D721Med (cell line): Measurements from ENCODE around the gene CCDC170.

ENCODE experiments used
- DNase-seq: peaks from one replicate; pipeline ENCODE4 v3.0.0; 2011; ENCODE audit warnings: low spot score; ENCODE audit not compliant: insufficient read length
- FAIRE-seq: peaks from 2 replicates; lab custom pipeline; 2011; peaks lifted over from hg19 to GRCh38; lab: Jason Lieb, UNC
- TF ChIP-seq, protein P1 (sequence below): IDR thresholded peaks from 2 replicates; pipeline ENCODE4 v1.5.1; 2012; ENCODE audit warnings: mild to moderate bottlenecking, control low read depth; ENCODE audit not compliant: insufficient read depth; ENCODE audit errors: missing control alignments

CCDC170 gene

GRCh38 chr6:151661928-151662327 lies 168.1 kb downstream of the CCDC170 start:
- no peak for FAIRE-seq
- DNase-seq: no peak
- TF ChIP-seq, protein P1, sequence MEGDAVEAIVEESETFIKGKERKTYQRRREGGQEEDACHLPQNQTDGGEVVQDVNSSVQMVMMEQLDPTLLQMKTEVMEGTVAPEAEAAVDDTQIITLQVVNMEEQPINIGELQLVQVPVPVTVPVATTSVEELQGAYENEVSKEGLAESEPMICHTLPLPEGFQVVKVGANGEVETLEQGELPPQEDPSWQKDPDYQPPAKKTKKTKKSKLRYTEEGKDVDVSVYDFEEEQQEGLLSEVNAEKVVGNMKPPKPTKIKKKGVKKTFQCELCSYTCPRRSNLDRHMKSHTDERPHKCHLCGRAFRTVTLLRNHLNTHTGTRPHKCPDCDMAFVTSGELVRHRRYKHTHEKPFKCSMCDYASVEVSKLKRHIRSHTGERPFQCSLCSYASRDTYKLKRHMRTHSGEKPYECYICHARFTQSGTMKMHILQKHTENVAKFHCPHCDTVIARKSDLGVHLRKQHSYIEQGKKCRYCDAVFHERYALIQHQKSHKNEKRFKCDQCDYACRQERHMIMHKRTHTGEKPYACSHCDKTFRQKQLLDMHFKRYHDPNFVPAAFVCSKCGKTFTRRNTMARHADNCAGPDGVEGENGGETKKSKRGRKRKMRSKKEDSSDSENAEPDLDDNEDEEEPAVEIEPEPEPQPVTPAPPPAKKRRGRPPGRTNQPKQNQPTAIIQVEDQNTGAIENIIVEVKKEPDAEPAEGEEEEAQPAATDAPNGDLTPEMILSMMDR: peak; percentile 5

DNA sequence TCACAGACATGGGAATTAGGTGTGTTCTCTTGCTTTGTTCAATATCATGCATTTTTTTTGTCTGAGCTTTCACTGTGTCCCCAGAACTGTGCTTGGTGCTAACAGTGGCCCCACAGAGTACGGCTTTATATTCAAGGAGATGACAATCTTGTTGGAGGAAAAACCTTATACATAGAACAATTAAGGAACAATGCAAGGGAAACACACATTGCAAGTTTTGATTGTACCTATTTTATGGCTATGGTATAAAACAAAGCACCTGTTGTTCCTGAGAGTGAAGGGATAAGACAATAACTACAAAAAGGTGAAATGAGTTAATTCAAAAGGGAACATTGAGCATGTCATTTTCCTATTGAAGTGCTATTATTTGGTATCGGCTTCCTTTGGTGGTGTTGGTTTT lies 169.7 kb downstream of the CCDC170 start:
- FAIRE-seq (peak; percentile 44), DNase-seq (no peak)
- TF ChIP-seq, protein P1: no peak

GRCh38 chr6:151664390-151664789 lies 170.6 kb downstream of the CCDC170 start:
- FAIRE-seq: no peak
- TF ChIP-seq, protein P1: no peak

GRCh38 chr6:151665329-151665728 lies 171.5 kb downstream of the CCDC170 start:
- no peak for FAIRE-seq
- TF ChIP-seq, protein P1: no peak
- DNase-seq: no peak

More at GRCh38 chr6:151664390-151664789, 170.6 kb downstream of the CCDC170 start:
- DNase-seq: no peak

DNA sequence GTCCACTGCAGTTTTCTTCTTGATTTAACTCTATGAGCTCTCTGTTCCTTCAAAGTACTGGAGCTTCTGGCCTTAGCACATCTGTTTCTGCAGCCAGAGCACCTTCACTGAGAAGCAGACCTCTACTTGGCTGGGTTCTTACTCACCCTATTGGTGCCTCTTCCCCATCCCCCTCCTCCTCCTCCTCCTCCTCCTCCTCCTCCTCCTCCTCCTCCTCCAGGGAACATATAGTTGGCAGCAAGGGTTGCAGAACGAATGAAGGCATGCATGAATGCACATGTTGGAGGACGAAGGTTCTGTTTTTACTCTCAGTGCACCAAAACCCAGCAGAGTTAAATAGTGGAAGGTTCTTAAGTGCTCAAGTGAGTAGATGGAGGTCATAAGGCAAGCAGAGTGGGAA lies 172.7 kb downstream of the CCDC170 start:
- TF ChIP-seq, protein P1: no peak
- no peak for FAIRE-seq
- DNase-seq: no peak

- TF ChIP-seq, protein P1: no peak
- FAIRE-seq (no peak), DNase-seq (no peak)
Measured at GRCh38 chr6:151669208-151669560, 175.4 kb downstream of the CCDC170 start.

- no peak for DNase-seq
- FAIRE-seq: no peak
- TF ChIP-seq, protein P1: no peak
Measured at GRCh38 chr6:151670116-151670515, 176.3 kb downstream of the CCDC170 start.
